GM19025 (cell line): ENCODE measurements around the gene ZDHHC23.

ENCODE experiments used
- ATAC-seq: cut with Tn5 transposase; IDR thresholded peaks from one replicate; pipeline ENCODE4 v1.9.1; 2021; ENCODE audit warnings: mild to moderate bottlenecking, low read depth, moderate library complexity; ENCODE audit not compliant: unreplicated experiment

ZDHHC23 gene

DNA sequence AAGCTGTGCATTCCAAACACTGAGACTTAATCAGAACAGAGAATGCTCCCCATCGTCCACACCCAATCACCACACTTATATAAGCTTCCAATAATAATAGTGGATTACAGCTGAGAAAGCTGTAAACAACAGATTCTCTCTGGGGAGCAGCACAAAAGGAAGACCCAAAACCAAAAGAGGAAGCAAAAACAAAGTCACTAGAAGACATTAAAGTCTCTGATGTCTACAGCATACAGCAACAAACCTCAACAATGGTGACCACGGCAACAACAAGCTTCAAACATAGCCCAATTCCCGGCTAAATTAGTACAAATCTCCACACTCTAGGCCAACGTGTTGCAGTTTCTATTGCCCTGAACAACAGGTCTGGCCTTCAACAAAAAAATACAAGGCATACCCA lies 37.7 kb downstream of the ZDHHC23 start:
- ATAC-seq, result no peak

DNA sequence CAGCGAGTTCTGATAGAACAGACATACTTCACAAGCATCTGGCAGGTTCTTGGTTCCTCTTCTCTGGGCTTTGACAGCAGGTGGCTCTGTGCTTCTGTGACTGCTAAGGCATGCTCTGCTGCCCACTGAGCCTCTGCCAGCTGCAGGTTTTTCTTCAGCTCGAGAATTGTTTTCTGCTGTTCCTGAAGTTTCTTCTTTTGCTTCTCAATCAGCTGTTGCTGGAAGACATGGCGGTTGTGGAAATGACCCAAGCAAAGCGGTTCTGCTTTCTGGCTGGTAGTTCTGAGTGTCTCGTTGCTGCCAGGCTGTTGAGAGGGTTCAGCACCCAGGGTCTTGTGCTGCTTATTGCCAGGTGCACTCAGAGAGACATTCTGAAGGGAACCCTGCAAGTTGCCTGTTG lies 57.7 kb downstream of the ZDHHC23 start:
- peak; percentile 94 for ATAC-seq

DNA sequence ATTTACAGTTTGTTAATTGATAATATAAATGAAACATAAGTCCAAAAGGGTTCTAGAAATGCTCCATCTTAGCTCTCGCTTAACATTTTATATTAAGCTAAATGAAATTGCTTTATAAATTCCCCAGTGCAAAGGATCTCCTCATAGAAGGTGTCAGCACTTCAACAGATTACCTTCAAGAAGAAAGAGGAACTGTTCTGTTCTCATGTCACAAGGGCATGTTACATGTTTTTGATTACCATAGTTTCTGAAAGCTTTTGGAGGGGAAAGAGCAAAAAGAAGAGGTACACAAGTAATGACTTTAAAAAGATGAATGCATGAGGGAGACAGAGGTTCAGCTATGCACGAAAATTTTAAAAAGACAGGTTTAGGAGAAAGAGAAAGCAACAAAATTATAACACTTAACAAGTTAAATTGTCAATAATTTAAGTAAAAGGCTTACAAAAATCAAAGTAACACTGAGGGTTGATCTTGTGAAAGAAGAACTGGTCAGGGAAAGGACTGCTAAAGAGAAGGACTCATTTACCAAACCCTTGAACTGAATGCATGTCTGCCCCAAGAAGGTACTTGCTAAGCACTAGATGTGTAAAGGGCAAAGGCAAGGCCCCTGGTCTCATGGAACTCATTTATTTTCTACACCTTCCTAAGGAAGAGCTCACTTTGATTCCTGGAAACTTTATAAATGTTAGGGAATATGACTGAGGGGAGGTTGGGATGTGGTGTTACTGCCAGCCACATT lies 63.4 kb downstream of the ZDHHC23 start:
- no peak for ATAC-seq
